ENCODE measurements around the gene TIMMDC1.

The TIMMDC1 gene

GRCh38 chr3:119571688-119572087 is 73.3 kb downstream of the TIMMDC1 start:
- no peak for TF ChIP-seq CTCF (IDR thresholded peaks at IDR 0.05; ENCODE audit: low read depth, low read length, missing control alignments)
- DNase-seq (ENCODE audit: low read depth): no peak
- no peak overlapping the region for H3K4me3 ChIP-seq (ENCODE audit: low read depth, low read length)
